Measurements from ENCODE around the gene AMN1. TPM values are rescaled to one million over a fixed set of nuclear protein-coding genes. Genes with fewer than 3 reads are reported as not detected.
"Not testable (repeated sequence)": the region's sequence is repeated elsewhere in the genome, so short reads cannot be mapped to it uniquely, and the experiment has no call there.

The AMN1 gene
- total RNA-seq, 6 donors from 2014 or later = 2.1 to 15.9 (median 5.7) TPM

GRCh38 chr12:31749024-31749704 is 20.3 kb upstream of the AMN1 start:
- peak; percentile 88 to 93 for ATAC-seq (ENCODE audit: low FRiP score in 2 of 2)
- DNase-seq = peak in 1 of 2 donors; percentile 93
- H3K4me3 ChIP-seq = no peak overlapping the region
- no peaks in the 10 kb centered on the region for H3K27me3 ChIP-seq
- no peaks in the 10 kb centered on the region for H3K36me3 ChIP-seq
- TF ChIP-seq POLR2A (IDR thresholded peaks at IDR 0.05) = peak in 2 of 4 donors; percentile 24 to 47
- no peak for TF ChIP-seq CTCF (IDR thresholded peaks at IDR 0.05)
- peak in 3 of 4 donors; percentile 62 to 98 (median 88) for TF ChIP-seq EP300 (IDR thresholded peaks at IDR 0.05)
- TF ChIP-seq POLR2AphosphoS5 (IDR thresholded peaks at IDR 0.05) = peak; percentile 91 to 96
- WGBS, 2 donors = 17 to 35% methylated on average over 5 of the region's 5 CpGs
- H3K27ac ChIP-seq = peak overlapping the region; percentile 64 to 87 (median 76)
- H3K9me3 ChIP-seq = peaks cover 0 to 7% (median 2%) of the 10 kb centered on the region in 4 donors
- peaks cover 29 to 36% (median 33%) of the 10 kb centered on the region in 4 donors for H3K4me1 ChIP-seq

GRCh38 chr12:31745242-31745641 is 16.4 kb upstream of the AMN1 start:
- ATAC-seq (ENCODE audit: low FRiP score in 2 of 2) (no peak), DNase-seq (no peak)
- no peaks in the 10 kb centered on the region for H3K27me3 ChIP-seq
- no peak overlapping the region for H3K4me3 ChIP-seq
- no peak for TF ChIP-seq CTCF (IDR thresholded peaks at IDR 0.05)
- no peak for TF ChIP-seq EP300 (IDR thresholded peaks at IDR 0.05)
- TF ChIP-seq POLR2A (IDR thresholded peaks at IDR 0.05) = no peak
- no peak for TF ChIP-seq POLR2AphosphoS5 (IDR thresholded peaks at IDR 0.05)
- 87 to 89% methylated on average over 2 of the region's 2 CpGs for WGBS, 2 donors
- H3K36me3 ChIP-seq = no peaks in the 10 kb centered on the region
- H3K4me1 ChIP-seq = peaks cover 26 to 38% (median 34%) of the 10 kb centered on the region in 4 donors
- H3K9me3 ChIP-seq = peaks cover 0 to 7% (median 2%) of the 10 kb centered on the region in 4 donors
- peak overlapping the region in 1 of 4 donors; percentile 24 for H3K27ac ChIP-seq

GRCh38 chr12:31744363-31744762 is 15.5 kb upstream of the AMN1 start:
- not testable (repeated sequence) for H3K36me3 ChIP-seq; ATAC-seq (ENCODE audit: low FRiP score in 2 of 2); H3K27me3 ChIP-seq; H3K4me3 ChIP-seq; H3K9me3 ChIP-seq
- DNase-seq = peak in 1 of 2 donors; percentile 72
- Histone ChIP-seq H3K4me1 (peaks cover 19 to 32% (median 28%) of the 10 kb centered on the region in 4 donors), H3K27ac (peak overlapping the region in 2 of 4 donors; percentile 7 to 35)
- WGBS, 2 donors = 77 to 83% methylated on average over 4 of the region's 4 CpGs

GRCh38 chr12:31742891-31743290 is 14.1 kb upstream of the AMN1 start:
- H3K9me3 ChIP-seq = no peaks in the 10 kb centered on the region
- H3K27me3 ChIP-seq = no peaks in the 10 kb centered on the region
- no peak overlapping the region for H3K4me3 ChIP-seq
- DNase-seq (no peak), ATAC-seq (ENCODE audit: low FRiP score in 2 of 2) (peak in 1 of 2 donors; percentile 38)
- no peaks in the 10 kb centered on the region for H3K36me3 ChIP-seq
- peak overlapping the region in 1 of 4 donors; percentile 35 for H3K27ac ChIP-seq
- TF ChIP-seq EP300 (IDR thresholded peaks at IDR 0.05) = no peak
- TF ChIP-seq CTCF (IDR thresholded peaks at IDR 0.05) = no peak
- TF ChIP-seq POLR2A (IDR thresholded peaks at IDR 0.05) = no peak
- TF ChIP-seq POLR2AphosphoS5 (IDR thresholded peaks at IDR 0.05) = no peak
- 10 to 37% methylated on average over 1 of the region's 1 CpG for WGBS, 2 donors
- H3K4me1 ChIP-seq = peaks cover 18 to 27% (median 21%) of the 10 kb centered on the region in 4 donors

GRCh38 chr12:31740628-31741027 is 11.8 kb upstream of the AMN1 start:
- Histone ChIP-seq H3K27me3 (no peaks in the 10 kb centered on the region), H3K9me3 (no peaks in the 10 kb centered on the region), H3K4me3 (no peak overlapping the region), H3K36me3 (no peaks in the 10 kb centered on the region), H3K4me1 (peaks cover 4 to 7% (median 6%) of the 10 kb centered on the region in 4 donors), H3K27ac (no peak overlapping the region)
- ATAC-seq (ENCODE audit: low FRiP score in 2 of 2) = no peak
- WGBS, 2 donors = 32 to 55% methylated on average over 2 to 3 of the region's 3 CpGs
- DNase-seq = no peak
- TF ChIP-seq POLR2AphosphoS5 (IDR thresholded peaks at IDR 0.05) (no peak), CTCF (IDR thresholded peaks at IDR 0.05) (no peak), POLR2A (IDR thresholded peaks at IDR 0.05) (no peak), EP300 (IDR thresholded peaks at IDR 0.05) (no peak)

Data from upper lobe of left lung (tissue), 6 donors.